DMS 273 (cell line): Measurements from ENCODE around the gene CROCC2.
A peak's percentile ranks its signal among the peaks of the same experiment; 100 is the strongest.

ENCODE experiments used
- DNase-seq: peaks from one replicate; lab custom pipeline; 2025; ENCODE audit not compliant: unreplicated experiment; lab: John Stamatoyannopoulos, UW

The CROCC2 gene

GRCh38 chr2:241009601-241010530 lies 103.7 kb downstream of the CROCC2 start:
- peak; percentile 58 for DNase-seq

- DNase-seq, result no peak
These were observed 104.6 kb downstream of the CROCC2 start for GRCh38 chr2:241010531-241011295.

GRCh38 chr2:241011296-241011600 lies 105.1 kb downstream of the CROCC2 start:
- no peak for DNase-seq

- no peak for DNase-seq
These were observed 105.8 kb downstream of the CROCC2 start for GRCh38 chr2:241011751-241012510.

- no peak for DNase-seq
These were observed 108.1 kb downstream of the CROCC2 start for GRCh38 chr2:241014224-241014623.

- no peak for DNase-seq
These were observed 108.6 kb downstream of the CROCC2 start for GRCh38 chr2:241014764-241015163.

- DNase-seq, result no peak
These were observed 109.3 kb downstream of the CROCC2 start for GRCh38 chr2:241015439-241015838.

- DNase-seq, result no peak
These were observed 111.2 kb downstream of the CROCC2 start for GRCh38 chr2:241017228-241017940.

- DNase-seq, result no peak
These were observed 112.1 kb downstream of the CROCC2 start for GRCh38 chr2:241018051-241018891.

GRCh38 chr2:241019441-241020139 lies 113.5 kb downstream of the CROCC2 start:
- no peak for DNase-seq

- no peak for DNase-seq
These were observed 114.1 kb downstream of the CROCC2 start for GRCh38 chr2:241020201-241020600.

GRCh38 chr2:241020629-241021190 lies 114.6 kb downstream of the CROCC2 start:
- DNase-seq, result no peak

GRCh38 chr2:241025639-241026038 lies 119.5 kb downstream of the CROCC2 start:
- no peak for DNase-seq

- DNase-seq, result no peak
These were observed 123.6 kb downstream of the CROCC2 start for GRCh38 chr2:241029599-241030332.

- DNase-seq, result no peak
These were observed 124.2 kb downstream of the CROCC2 start for GRCh38 chr2:241030333-241030680.

- no peak for DNase-seq
These were observed 124.7 kb downstream of the CROCC2 start for GRCh38 chr2:241030883-241031282.

- no peak for DNase-seq
These were observed 125.5 kb downstream of the CROCC2 start for GRCh38 chr2:241031436-241032165.
